Measurements from ENCODE around the gene MMS19. TPM values are rescaled to one million over a fixed set of nuclear protein-coding genes. Genes with fewer than 3 reads are reported as not detected.

Gene MMS19
- total and polyA plus RNA-seq, 2 donors from 2014 or later = 49.7 to 56.1 TPM

DNA sequence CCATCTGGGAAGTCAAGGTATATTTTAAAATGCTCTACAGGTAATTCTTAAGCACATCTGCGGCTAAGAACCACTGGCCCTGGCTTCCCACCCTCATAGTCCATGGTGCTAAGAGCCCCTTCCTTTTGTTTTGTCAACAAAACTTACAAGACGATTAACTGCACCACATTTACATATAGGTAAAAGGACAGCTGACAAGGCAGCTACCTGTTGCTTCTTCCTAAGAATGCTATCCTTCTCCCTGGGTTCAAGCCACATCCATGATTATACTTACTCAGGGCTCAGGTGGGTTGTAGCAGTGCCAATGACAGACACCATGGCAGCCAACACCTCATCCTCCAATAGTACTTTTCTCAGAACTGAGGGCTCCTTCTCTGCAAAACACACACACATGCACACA, 35.9 kb downstream of the MMS19 start:
- intact Hi-C loops (cut with DNase I) = no loop called here
- no peak overlapping the region for H3K9ac ChIP-seq (ENCODE audit: low read length in 3 of 3)
- H3K36me3 ChIP-seq (ENCODE audit: control insufficient read depth in 2 of 3, insufficient read depth in 3 of 3, low read length in 3 of 3) = peaks cover 23 to 62% (median 55%) of the 10 kb centered on the region in 3 donors
- DNase-seq = no peak
- H3K9me3 ChIP-seq (ENCODE audit: control insufficient read depth in 2 of 3, insufficient read depth in 1 of 3, low read length in 3 of 3) = no peaks in the 10 kb centered on the region
- TF ChIP-seq, protein P1, sequence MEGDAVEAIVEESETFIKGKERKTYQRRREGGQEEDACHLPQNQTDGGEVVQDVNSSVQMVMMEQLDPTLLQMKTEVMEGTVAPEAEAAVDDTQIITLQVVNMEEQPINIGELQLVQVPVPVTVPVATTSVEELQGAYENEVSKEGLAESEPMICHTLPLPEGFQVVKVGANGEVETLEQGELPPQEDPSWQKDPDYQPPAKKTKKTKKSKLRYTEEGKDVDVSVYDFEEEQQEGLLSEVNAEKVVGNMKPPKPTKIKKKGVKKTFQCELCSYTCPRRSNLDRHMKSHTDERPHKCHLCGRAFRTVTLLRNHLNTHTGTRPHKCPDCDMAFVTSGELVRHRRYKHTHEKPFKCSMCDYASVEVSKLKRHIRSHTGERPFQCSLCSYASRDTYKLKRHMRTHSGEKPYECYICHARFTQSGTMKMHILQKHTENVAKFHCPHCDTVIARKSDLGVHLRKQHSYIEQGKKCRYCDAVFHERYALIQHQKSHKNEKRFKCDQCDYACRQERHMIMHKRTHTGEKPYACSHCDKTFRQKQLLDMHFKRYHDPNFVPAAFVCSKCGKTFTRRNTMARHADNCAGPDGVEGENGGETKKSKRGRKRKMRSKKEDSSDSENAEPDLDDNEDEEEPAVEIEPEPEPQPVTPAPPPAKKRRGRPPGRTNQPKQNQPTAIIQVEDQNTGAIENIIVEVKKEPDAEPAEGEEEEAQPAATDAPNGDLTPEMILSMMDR (IDR thresholded peaks at IDR 0.05; ENCODE audit: borderline replicate concordance, extremely low read depth, insufficient read depth) = no peak
- H3K4me3 ChIP-seq (ENCODE audit: low read length in 3 of 3) = no peak overlapping the region
- no peak overlapping the region for H3K27ac ChIP-seq (ENCODE audit: low read depth in 2 of 2, low read length in 2 of 2)
- no peaks in the 10 kb centered on the region for H3K27me3 ChIP-seq (ENCODE audit: control insufficient read depth, insufficient read depth, low read length)
- peaks cover 0 to 11% (median 0%) of the 10 kb centered on the region in 3 donors for H3K4me1 ChIP-seq (ENCODE audit: control insufficient read depth in 2 of 3, insufficient read depth in 2 of 3, low read depth in 1 of 3, low read length in 3 of 3)
- no peak for FAIRE-seq

DNA sequence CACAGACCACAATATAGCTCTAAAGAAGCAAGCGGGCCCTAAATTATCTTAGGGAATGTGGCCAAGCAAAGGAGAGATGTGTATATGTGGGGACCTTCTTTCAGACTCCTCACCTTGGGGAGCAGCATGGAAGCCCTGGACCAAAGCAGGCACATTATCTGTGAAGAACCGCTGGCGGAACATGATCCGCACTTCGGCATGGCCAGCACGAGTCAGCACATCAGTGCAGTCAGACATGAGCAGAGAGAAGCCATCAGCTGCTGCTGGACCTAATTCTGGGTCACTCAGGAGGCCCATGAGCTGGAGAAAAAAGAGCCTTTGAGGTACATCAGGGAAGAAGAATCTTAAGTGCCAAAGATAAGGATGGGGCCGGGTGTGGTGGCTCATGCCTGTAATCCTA, 38.3 kb downstream of the MMS19 start:
- Histone ChIP-seq H3K9me3 (ENCODE audit: control insufficient read depth in 2 of 3, insufficient read depth in 1 of 3, low read length in 3 of 3) (no peaks in the 10 kb centered on the region), H3K27me3 (ENCODE audit: control insufficient read depth, insufficient read depth, low read length) (no peaks in the 10 kb centered on the region), H3K36me3 (ENCODE audit: control insufficient read depth in 2 of 3, insufficient read depth in 3 of 3, low read length in 3 of 3) (peaks cover 20 to 50% (median 45%) of the 10 kb centered on the region in 3 donors), H3K4me1 (ENCODE audit: control insufficient read depth in 2 of 3, insufficient read depth in 2 of 3, low read depth in 1 of 3, low read length in 3 of 3) (peaks cover 0 to 13% (median 0%) of the 10 kb centered on the region in 3 donors), H3K27ac (ENCODE audit: low read depth in 2 of 2, low read length in 2 of 2) (no peak overlapping the region), H3K9ac (ENCODE audit: low read length in 3 of 3) (no peak overlapping the region), H3K4me3 (ENCODE audit: low read length in 3 of 3) (no peak overlapping the region)
- DNase-seq (no peak), FAIRE-seq (no peak)
- intact Hi-C loops (cut with DNase I) = no loop called here
- TF ChIP-seq, protein P1 (IDR thresholded peaks at IDR 0.05; ENCODE audit: borderline replicate concordance, extremely low read depth, insufficient read depth) = no peak

DNA sequence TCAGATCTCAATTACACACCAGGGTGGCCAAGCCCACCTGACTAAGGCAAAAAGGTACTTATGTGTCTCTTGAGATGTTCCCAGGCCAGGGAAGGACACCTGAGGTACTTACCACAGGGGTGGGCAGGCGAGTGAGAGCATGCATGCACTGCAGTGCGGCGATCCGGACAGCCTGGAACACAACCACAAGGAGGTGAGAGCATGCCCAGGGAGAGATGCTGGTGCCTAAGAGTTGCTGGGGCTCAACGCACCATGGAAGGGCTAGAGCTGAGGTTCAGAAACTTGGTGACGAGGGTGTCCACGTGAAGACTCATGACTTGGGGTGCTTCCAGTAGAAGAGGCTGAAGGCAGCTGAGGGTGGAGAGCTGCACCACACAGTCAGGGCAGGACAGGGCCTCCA, 39.1 kb downstream of the MMS19 start:
- peaks cover 18 to 48% (median 45%) of the 10 kb centered on the region in 3 donors for H3K36me3 ChIP-seq (ENCODE audit: control insufficient read depth in 2 of 3, insufficient read depth in 3 of 3, low read length in 3 of 3)
- DNase-seq (no peak), FAIRE-seq (no peak)
- H3K27me3 ChIP-seq (ENCODE audit: control insufficient read depth, insufficient read depth, low read length) = no peaks in the 10 kb centered on the region
- intact Hi-C loops (cut with DNase I) = no loop called here
- H3K9ac ChIP-seq (ENCODE audit: low read length in 3 of 3) = no peak overlapping the region
- no peak overlapping the region for H3K27ac ChIP-seq (ENCODE audit: low read depth in 2 of 2, low read length in 2 of 2)
- peaks cover 0 to 15% (median 0%) of the 10 kb centered on the region in 3 donors for H3K4me1 ChIP-seq (ENCODE audit: control insufficient read depth in 2 of 3, insufficient read depth in 2 of 3, low read depth in 1 of 3, low read length in 3 of 3)
- TF ChIP-seq, protein P1 (IDR thresholded peaks at IDR 0.05; ENCODE audit: borderline replicate concordance, extremely low read depth, insufficient read depth) = no peak
- no peaks in the 10 kb centered on the region for H3K9me3 ChIP-seq (ENCODE audit: control insufficient read depth in 2 of 3, insufficient read depth in 1 of 3, low read length in 3 of 3)
- no peak overlapping the region for H3K4me3 ChIP-seq (ENCODE audit: low read length in 3 of 3)

DNA sequence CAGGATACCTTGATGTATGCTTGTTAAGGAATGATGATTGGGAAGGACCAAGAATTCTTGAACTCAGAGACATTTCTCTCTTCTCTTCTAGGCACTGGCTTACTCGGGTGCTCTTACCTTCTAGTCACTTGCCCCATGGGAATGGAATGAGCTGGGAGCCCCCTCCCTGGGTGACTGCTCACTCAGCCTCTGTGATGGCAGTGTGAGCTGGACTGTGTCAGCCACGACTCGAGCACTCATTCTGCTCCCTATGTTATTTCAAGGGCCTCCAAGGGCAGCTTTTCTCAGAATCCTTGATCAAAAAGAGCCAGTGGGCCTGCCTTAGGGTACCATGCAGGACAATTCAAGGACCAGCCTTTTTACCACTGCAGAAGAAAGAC, 41.5 kb downstream of the MMS19 start:
- intact Hi-C loops (cut with DNase I) = no loop called here
- H3K36me3 ChIP-seq (ENCODE audit: control insufficient read depth in 2 of 3, insufficient read depth in 3 of 3, low read length in 3 of 3) = peaks cover 9 to 38% (median 34%) of the 10 kb centered on the region in 3 donors

More for the DNA sequence above, 41.5 kb downstream of the MMS19 start:
- Histone ChIP-seq H3K4me3 (ENCODE audit: low read length in 3 of 3) (no peak overlapping the region), H3K4me1 (ENCODE audit: control insufficient read depth in 2 of 3, insufficient read depth in 2 of 3, low read depth in 1 of 3, low read length in 3 of 3) (peaks cover 0 to 9% (median 0%) of the 10 kb centered on the region in 3 donors), H3K9ac (ENCODE audit: low read length in 3 of 3) (no peak overlapping the region), H3K27me3 (ENCODE audit: control insufficient read depth, insufficient read depth, low read length) (no peaks in the 10 kb centered on the region), H3K27ac (ENCODE audit: low read depth in 2 of 2, low read length in 2 of 2) (no peak overlapping the region), H3K9me3 (ENCODE audit: control insufficient read depth in 2 of 3, insufficient read depth in 1 of 3, low read length in 3 of 3) (no peaks in the 10 kb centered on the region)
- FAIRE-seq (no peak), DNase-seq (no peak)
- TF ChIP-seq, protein P1 (IDR thresholded peaks at IDR 0.05; ENCODE audit: borderline replicate concordance, extremely low read depth, insufficient read depth) = no peak
